ENCODE measurements around the gene TEPSIN.

TEPSIN gene

GRCh38 chr17:81197831-81198490 is 40.9 kb downstream of the TEPSIN start:
- DNase-seq (ENCODE audit: low read depth), result no peak

- no peak for DNase-seq (ENCODE audit: low read depth)
These were observed 41.5 kb downstream of the TEPSIN start for GRCh38 chr17:81197409-81197795.

GRCh38 chr17:81196505-81197408 is 42.1 kb downstream of the TEPSIN start:
- DNase-seq (ENCODE audit: low read depth), result no peak

GRCh38 chr17:81195941-81196495 is 42.8 kb downstream of the TEPSIN start:
- DNase-seq (ENCODE audit: low read depth), result no peak

- no peak for DNase-seq (ENCODE audit: low read depth)
These were observed 43.6 kb downstream of the TEPSIN start for GRCh38 chr17:81194941-81195901.

- no peak for DNase-seq (ENCODE audit: low read depth)
These were observed 44.6 kb downstream of the TEPSIN start for GRCh38 chr17:81194225-81194760.

- DNase-seq (ENCODE audit: low read depth), result no peak
These were observed 45.2 kb downstream of the TEPSIN start for GRCh38 chr17:81193470-81194224.

GRCh38 chr17:81193051-81193410 is 45.8 kb downstream of the TEPSIN start:
- no peak for DNase-seq (ENCODE audit: low read depth)

- DNase-seq (ENCODE audit: low read depth), result no peak
These were observed 46.3 kb downstream of the TEPSIN start for GRCh38 chr17:81192386-81193050.

GRCh38 chr17:81191646-81192045 is 47.2 kb downstream of the TEPSIN start:
- no peak for DNase-seq (ENCODE audit: low read depth)

- no peak for DNase-seq (ENCODE audit: low read depth)
These were observed 47.7 kb downstream of the TEPSIN start for GRCh38 chr17:81191116-81191515.

GRCh38 chr17:81190591-81190990 is 48.3 kb downstream of the TEPSIN start:
- DNase-seq (ENCODE audit: low read depth), result no peak

GRCh38 chr17:81189670-81190530 is 49.0 kb downstream of the TEPSIN start:
- DNase-seq (ENCODE audit: low read depth), result no peak

- no peak for DNase-seq (ENCODE audit: low read depth)
These were observed 49.8 kb downstream of the TEPSIN start for GRCh38 chr17:81189016-81189415.

- no peak for DNase-seq (ENCODE audit: low read depth)
These were observed 50.4 kb downstream of the TEPSIN start for GRCh38 chr17:81188491-81188840.

GRCh38 chr17:81187586-81188490 is 51.0 kb downstream of the TEPSIN start:
- no peak for DNase-seq (ENCODE audit: low read depth)

- no peak for DNase-seq (ENCODE audit: low read depth)
These were observed 51.7 kb downstream of the TEPSIN start for GRCh38 chr17:81187120-81187519.

GRCh38 chr17:81186203-81186602 is 52.7 kb downstream of the TEPSIN start:
- no peak for DNase-seq (ENCODE audit: low read depth)

Measured in stimulated activated CD8-positive, alpha-beta memory T cell treated with anti-CD3 and anti-CD28 coated beads, Interleukin-12 subunit alpha, Interleukin-12 subunit beta, amount 100 ng/mL, for 1 hour (primary cell).